HG03175 (cell line): Measurements from ENCODE around the gene DDX39B.
"Not testable (repeated sequence)": the region's sequence is repeated elsewhere in the genome, so short reads cannot be mapped to it uniquely, and the experiment has no call there.

Experiments
- ATAC-seq: cut with Tn5 transposase; IDR thresholded peaks from one replicate; pipeline ENCODE4 v1.9.1; 2021; ENCODE audit warnings: mild to moderate bottlenecking, moderate library complexity; ENCODE audit not compliant: unreplicated experiment

Gene DDX39B

DNA sequence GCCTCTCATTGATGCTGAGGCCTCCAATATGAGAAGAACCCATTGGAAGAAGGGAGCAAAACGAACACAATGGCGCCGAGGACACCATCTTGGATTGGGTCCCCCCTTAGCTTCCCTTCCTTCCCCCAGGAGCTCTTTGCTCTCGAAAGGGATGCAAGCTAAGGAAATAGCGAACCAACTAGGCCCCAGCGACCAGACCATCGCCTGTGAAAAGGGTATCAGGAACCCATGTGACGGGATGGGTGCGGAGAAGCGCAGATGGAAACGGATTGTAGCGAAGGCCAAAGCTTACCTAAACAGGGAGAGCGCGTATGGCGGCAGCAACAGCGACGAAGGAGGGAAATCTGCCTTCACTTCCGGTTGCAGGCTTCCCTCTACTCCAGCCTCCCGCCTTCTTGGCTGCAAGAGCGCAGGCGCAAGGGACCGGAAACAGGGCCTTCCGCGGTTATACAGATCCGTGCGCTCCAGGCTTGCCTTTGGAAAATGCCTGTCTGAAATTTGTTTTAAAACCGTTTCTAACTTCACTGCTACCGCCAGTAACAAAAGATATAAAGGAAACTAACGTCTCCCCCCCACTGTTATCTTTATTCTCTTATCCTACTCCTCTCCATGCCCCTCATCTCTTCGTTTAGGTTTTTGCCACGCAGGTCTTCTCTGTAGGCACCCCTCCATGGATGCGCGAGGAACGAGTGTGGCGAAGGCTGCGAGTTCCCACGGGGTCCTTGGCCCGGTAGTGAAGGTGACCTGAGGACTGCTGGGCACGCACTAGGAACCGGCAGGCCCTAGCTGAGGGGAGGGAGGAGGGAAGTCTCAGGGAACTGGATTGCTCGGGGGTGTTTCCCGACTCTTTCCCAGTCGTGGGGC lies at the start of gene DDX39B:
Gene DDX39B (minus strand): TSS at position 346 of the 864 bp plus-strand sequence. CDS start 1,471 bp downstream, outside the sequence.
- ATAC-seq = peak; percentile 74

DNA sequence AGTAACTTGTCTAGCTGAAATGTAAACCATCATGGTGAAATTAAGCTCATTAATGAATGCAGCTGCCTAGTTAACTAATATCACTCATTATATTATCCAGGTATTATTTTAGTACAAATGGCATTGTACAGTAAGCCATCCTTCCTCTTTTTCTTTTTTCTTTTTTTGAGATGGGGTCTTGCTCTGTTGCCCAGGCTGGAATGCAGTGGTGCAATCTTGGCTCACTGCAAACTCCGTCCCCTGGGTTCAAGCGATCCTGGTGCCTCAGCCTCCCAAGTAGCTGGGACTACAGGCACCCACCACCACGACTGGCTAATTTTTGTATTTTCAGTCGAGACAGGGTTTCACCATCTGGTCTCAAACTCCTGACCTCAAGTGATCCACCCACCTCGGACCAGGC lies 48.9 kb upstream of the DDX39B start:
- ATAC-seq = not testable (repeated sequence)

DNA sequence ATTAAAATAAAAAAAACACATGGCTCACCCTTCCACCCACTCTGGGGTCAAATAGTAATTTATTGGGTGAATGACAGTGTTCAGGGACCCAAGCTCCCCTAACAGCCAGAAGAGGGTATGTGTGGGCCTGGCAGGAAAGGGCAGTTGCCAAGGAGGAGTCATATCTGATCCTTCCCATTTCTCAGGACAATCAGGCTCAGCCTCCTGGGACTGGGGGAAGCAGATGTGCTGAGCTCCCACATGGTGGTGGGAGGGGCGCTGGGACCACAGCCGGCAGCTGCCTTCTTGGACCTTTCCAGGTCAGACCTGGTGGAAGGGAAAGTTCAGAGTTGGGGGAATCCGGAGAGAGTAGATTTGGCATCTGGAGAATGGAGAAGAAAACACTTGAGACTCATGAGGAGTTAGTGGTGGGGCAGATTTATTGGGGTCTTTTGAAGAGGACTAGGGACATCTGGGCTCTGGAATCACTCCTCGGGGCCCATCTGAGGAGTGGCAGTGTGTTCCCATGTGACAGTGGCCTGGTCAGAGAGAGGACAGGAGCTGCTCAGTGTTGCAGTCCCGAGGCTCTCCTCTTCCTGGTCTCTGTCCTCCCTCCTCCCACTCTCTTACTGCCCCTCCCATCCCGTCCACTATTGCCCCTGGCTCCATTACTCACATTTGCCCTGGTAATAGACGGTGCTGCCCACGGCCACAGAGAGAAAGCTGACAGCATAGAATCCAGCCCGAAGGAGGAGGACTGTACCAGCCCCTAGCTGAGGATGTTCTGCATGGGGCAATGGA lies 47.3 kb upstream of the DDX39B start:
- no peak for ATAC-seq

DNA sequence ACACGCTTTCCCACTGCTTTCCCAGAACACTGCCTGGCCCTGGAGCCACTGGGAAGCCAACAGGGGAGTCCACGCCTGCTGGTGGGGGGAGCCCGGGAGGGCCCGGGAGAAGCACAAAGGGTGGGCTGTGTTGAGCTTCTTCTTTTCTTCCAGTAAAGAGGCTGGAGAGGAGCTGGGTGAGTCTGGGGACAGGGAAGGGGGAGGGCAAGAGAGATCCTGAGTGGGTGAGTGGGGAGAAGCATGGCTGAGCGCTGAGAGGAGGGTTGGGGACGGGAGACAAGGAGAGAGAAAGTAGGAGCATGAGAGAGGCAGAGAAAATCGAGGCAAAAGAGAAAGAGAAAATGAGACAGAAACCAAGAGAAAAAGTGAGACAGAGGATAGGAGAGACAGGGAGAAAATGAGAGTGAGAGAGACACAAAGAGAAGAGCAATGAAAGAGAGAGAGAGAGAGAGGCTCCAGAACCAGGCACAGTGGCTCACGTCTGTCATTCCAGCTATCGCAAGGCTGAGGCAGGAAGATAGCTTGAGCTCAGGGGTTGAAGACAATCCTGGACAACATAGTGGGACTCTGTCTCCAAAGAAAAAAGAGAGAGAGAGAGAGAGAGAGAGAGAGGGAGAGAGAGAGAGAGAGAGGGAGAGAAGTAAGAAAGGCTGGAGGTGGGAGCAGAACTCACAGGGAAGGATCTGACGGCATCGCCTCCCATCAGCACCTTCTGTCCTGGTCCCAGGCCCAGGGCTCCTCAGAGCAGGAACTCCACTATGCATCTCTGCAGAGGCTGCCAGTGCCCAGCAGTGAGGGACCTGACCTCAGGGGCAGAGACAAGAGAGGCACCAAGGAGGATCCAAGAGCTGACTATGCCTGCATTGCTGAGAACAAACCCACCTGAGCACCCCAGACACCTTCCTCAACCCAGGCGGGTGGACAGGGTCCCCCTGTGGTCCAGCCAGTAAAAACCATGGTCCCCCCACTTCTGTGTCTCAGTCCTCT lies 46.3 kb upstream of the DDX39B start:
- no peak for ATAC-seq

DNA sequence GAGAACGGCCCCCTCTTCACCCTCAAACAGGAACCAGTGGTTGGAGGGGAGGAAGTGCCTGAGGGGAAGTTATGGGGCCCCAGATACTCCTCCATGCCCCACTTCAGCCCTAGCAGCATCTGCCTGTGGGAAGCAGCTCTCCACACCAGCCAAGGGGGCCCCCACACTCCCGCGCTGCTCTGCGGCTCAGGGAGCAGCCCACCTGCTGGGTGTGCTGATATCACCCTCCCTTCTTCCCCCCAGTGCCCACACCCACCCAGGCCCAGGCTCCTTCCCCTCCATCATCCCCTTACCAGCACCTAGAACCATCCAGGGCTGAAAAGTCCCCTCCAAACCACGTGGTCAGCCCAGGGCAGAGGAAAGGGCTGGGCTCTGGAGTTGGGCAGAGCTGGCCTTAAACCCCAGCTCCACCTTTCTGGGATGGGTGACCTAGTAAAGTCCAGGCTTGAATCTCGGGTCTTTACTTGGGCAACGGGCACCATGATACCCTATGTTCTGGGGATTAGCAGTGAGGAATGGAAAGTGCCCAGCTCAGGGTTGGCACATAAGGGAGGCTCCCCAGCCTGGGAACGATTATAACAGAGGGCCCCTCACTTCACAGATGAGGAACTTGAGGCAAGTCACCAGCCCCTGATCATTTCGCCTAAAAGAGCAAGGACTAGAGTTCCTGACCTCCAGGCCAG lies 44.9 kb upstream of the DDX39B start:
- ATAC-seq = no peak

DNA sequence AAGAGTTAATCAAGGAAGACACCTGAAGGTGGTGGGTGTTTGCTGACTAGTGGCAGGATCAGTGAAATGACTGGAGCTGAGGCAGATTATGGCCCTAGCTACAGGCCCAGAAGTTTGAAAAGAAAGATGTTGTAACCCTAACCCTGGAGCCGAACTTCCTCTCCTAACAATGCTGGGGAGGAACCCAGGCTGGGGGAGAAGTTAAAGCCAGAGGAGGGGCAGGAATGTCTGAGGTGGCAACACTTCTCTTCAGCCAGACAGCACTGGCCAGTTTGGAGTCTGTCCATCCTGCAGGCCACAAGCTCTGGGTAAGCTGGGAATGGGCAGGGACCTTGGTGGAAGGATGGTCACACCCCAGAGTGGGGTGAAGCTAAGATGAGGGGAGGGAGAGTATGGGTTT lies 44.2 kb upstream of the DDX39B start, which contains the start of gene LST1:
Gene LST1 (plus strand): TSS at position 270 of the 400 bp plus-strand sequence. CDS start 1,023 bp downstream, outside the sequence.
- ATAC-seq = no peak

DNA sequence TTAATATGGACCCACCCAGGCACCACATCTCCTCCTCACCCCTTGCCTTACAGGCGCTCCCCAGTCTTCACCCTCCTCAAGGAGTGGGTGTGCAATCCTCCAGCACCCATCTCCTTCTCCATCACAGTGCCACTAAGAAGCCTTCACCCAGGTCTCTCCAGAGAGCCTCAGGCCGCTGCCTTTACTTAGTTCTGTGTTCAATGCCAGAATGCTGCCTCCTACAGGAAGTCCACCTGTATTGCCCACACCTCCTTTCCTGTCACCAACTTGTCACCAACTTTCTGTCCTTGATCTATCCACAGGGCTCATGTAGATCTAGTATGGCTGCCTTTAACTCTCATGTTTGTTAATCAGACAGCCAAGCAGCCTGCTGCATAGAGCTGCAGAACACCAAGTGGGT lies 43.7 kb upstream of the DDX39B start:
- no peak for ATAC-seq

DNA sequence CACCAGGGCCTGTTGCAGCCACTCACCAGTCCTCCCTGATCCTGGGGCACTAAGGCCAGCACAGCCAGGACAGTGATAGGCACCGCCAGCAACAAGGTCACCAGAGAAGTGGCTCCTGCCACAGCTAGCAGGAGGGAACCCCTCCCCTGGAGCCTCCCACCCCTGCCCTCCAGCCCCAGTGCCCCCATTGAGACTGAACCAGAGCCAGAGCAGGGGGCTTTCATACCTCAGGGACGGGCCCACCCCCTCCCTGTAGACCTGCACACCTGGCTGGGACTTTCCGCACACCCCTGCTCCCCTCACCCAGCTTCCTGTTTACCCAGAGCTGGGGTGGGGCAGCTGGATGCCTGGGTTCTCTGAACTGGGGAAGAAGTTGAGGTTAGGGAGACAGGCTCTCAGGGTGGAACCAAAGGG lies 40.4 kb upstream of the DDX39B start, which contains the start of gene LTB:
Gene LTB (minus strand): TSS at position 195 of the 414 bp plus-strand sequence. CDS start 7 bp downstream, at position 188.
- ATAC-seq = no peak

DNA sequence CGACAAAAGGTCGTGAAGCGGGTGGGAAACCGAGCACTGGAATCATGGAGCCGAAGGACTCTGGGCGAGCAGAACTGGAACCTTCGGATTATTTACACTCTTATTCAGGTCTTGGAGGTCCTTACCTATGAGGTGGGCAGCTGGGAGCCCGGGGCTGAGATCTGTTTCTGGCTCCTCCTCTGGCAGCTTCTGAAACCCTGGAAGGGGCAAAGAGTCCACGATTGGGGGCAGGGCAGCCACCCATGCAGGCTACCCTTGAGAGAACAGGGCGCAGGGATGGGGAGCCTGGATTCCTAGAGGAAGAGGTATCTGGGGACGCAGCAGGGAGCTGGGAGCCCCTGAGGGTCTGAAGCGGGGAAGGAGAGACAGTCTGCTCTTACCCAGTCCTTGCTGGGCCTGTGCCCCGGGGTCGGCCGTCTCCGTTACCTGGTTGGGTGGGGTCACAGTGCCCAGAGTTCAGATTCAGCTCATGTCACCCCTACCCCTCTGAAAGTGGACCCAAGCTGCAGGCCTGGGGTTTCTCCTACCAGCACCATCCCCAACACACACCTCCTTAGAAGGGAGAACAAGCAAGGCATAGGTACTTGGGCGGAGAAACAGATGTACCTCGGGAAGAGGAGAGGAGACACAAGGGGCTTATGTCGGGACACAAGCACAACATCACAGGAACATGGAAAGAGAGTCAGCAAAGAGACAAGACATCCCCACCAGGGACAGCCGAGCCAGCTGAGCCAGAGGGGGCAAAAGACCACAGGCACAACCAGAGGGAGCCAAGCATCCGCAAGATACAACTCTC lies 39.8 kb upstream of the DDX39B start:
- no peak for ATAC-seq

DNA sequence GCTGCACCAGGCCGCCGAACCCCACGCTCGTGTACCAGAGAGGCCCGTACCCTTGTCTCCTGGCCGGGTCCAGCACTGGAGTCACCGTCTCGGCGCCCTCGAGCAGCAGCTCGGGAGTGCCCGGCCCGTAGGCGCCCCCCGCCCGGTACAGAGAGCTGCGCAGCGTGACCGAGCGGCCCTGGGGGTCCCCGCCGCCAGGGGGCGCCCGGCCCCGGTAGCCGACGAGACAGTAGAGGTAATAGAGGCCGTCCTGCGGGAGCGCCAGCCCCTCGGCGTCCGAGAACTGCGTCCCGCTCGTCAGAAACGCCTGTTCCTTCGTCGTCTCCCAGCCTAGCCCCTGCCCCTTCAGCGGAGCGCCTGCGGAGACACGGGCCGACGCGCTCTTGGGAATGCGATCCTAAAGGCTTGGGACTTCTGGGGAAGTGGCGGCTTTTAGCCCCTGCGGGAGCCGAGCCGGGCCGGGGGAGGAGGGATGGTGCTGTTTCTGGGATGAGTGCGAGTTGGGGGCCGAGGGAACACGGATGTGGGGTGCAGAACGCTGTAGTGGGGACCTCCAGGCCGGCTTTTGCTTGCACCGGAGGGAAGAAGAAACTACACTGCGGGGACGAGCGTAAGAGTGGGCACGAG lies 39.1 kb upstream of the DDX39B start:
- ATAC-seq = peak; percentile 61

DNA sequence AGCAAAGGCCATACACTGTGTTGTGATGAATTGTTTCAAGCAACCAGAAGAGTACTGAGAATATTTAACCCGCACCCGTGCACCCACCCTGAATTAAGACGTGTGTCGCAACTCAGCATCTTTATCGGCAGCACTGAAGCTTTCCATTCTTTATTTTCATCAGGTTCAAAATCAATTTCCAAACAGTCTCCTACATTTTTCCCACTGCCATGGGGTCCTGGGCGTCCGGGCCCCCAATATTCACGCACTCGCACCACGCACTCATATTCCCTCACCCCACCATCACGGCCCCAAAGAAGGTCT lies 38.6 kb upstream of the DDX39B start:
- no peak for ATAC-seq

DNA sequence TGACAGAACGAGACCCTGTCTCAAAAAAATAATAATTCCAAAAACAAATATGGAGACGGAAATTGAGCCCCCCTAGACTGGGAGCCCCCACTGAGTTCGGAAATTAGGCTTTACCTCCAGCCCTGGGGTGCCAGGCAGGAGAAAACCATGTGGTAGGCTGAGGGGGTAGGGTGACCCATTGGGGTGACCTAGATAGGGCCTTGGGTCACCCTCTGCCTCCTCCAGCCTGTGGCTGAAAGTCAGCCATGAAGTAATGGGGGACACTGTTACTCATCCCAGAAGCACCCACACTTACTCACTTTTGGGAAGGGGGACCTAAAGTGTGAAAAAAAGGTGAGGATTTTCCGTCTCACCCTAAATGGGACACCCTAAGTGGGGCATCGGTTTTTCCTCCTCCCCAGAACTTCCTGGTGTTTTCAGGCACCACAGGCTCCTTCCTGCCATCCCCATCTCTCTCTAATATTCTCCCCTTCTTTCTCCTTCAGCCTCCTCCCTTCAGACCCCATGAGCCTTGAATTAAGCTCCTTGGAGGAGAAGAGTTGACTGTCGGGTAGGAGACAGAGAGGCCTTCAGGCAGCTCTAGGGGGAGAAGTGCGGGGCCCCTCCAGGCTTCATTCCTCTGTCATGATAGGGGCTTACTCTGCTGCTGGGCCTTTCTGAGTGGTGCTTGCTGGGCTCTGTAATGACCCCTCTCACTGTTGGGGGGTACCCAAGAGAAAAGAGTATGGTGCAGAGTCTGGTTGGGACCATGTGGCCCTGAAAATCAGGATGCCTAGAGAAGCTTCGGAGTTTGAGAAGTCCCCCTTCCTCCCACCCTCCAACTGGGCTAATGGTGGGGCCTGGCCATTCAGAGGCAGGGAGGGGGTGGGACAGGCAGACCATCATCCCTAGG lies 38.0 kb upstream of the DDX39B start:
- no peak for ATAC-seq

DNA sequence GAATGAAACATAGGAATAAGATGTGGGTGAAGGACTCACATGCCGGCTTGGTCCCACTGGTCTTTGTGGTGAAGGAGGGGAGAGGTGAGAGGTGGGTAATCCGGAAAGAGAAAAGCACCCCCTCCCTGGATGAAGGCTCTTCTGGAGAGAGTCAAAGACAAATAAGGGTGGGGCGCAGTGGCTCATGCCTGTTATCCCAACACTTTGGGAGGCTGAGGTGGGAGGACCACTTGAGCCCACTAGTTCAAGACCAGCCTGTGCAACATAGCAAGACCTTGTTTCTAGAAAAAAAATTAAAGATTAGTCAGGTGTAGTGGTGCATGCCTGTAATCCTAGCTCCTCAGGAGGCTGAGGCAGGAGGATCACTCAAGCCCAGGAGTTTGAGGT lies 37.3 kb upstream of the DDX39B start:
- no peak for ATAC-seq

DNA sequence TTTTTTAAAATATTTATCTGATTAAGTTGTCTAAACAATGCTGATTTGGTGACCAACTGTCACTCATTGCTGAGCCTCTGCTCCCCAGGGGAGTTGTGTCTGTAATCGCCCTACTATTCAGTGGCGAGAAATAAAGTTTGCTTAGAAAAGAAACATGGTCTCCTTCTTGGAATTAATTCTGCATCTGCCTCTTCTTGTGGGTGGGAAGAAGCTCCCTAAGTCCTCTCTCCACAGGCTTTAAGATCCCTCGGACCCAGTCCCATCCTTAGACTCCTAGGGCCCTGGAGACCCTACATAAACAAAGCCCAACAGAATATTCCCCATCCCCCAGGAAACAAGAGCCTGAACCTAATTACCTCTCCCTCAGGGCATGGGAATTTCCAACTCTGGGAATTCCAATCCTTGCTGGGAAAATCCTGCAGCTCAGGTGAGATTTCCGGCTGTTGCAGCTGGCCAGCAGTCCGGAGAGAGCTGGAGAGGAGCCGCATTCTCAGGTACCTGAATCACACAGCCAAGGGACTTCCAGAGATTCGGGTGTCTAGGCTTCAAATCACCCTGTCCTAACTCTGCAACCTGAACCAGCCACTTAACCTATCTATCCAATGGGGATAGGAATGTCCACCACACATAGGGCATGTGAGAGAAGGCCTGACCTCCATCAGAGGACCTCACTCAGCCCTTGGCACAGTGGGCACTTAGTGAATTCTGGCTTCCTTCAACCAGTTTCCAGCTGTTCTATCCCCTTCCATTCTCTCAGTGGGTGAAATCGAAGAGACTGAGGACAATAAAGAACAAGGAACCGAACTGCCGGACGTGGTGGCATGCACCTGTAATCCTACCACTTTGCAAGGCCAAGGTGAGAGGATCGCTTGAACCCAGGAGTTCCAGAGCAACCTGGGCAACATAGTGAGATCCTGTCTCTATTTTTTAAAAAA lies 36.6 kb upstream of the DDX39B start:
- ATAC-seq = no peak

DNA sequence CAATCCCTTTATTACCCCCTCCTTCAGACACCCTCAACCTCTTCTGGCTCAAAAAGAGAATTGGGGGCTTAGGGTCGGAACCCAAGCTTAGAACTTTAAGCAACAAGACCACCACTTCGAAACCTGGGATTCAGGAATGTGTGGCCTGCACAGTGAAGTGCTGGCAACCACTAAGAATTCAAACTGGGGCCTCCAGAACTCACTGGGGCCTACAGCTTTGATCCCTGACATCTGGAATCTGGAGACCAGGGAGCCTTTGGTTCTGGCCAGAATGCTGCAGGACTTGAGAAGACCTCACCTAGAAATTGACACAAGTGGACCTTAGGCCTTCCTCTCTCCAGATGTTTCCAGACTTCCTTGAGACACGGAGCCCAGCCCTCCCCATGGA lies 35.8 kb upstream of the DDX39B start:
- no peak for ATAC-seq

DNA sequence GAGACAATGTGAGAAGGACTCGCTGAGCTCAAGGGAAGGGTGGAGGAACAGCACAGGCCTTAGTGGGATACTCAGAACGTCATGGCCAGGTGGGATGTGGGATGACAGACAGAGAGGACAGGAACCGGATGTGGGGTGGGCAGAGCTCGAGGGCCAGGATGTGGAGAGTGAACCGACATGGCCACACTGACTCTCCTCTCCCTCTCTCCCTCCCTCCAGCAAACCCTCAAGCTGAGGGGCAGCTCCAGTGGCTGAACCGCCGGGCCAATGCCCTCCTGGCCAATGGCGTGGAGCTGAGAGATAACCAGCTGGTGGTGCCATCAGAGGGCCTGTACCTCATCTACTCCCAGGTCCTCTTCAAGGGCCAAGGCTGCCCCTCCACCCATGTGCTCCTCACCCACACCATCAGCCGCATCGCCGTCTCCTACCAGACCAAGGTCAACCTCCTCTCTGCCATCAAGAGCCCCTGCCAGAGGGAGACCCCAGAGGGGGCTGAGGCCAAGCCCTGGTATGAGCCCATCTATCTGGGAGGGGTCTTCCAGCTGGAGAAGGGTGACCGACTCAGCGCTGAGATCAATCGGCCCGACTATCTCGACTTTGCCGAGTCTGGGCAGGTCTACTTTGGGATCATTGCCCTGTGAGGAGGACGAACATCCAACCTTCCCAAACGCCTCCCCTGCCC lies 35.2 kb upstream of the DDX39B start:
- ATAC-seq = no peak
